LNCaP clone FGC (cell line): ENCODE measurements around the gene TMEM108.

Source experiments
- DNase-seq: peaks from one replicate; pipeline ENCODE4 v3.0.0-alpha.2; 2011; ENCODE audit warnings: low read depth
- H3K4me3 ChIP-seq: 2 replicates; pipeline ENCODE4 v1.5.1; 2011; ENCODE audit warnings: mild to moderate bottlenecking, low read depth, low read length, control low read depth
- TF ChIP-seq, protein P1 (sequence below): IDR thresholded peaks from 2 replicates; pipeline ENCODE4 v1.5.1; 2012; ENCODE audit warnings: mild to moderate bottlenecking; ENCODE audit not compliant: control insufficient read depth, insufficient read depth; ENCODE audit errors: extremely low read depth

The TMEM108 gene

DNA sequence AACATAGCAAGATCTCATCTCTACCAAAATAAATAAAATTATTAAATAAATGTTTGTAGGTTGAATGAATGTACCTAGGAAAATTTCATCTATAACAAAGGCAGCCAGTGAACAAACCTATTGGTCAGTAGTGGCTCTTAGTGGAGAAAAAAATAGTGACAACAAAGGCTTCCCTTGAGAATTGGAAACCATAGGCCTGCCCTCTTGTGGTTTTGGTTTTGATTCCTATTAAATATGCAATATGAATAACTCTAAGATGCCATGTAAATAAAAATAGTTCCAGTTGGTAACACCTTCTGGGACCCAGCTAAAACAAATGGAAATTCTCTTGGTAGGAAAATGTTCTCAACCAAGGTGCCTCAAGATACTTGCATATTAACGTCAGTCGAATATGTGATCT is 216.0 kb downstream of the TMEM108 start:
- no peak for DNase-seq
- no peak overlapping the region for H3K4me3 ChIP-seq
- TF ChIP-seq, protein P1, sequence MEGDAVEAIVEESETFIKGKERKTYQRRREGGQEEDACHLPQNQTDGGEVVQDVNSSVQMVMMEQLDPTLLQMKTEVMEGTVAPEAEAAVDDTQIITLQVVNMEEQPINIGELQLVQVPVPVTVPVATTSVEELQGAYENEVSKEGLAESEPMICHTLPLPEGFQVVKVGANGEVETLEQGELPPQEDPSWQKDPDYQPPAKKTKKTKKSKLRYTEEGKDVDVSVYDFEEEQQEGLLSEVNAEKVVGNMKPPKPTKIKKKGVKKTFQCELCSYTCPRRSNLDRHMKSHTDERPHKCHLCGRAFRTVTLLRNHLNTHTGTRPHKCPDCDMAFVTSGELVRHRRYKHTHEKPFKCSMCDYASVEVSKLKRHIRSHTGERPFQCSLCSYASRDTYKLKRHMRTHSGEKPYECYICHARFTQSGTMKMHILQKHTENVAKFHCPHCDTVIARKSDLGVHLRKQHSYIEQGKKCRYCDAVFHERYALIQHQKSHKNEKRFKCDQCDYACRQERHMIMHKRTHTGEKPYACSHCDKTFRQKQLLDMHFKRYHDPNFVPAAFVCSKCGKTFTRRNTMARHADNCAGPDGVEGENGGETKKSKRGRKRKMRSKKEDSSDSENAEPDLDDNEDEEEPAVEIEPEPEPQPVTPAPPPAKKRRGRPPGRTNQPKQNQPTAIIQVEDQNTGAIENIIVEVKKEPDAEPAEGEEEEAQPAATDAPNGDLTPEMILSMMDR, result no peak

DNA sequence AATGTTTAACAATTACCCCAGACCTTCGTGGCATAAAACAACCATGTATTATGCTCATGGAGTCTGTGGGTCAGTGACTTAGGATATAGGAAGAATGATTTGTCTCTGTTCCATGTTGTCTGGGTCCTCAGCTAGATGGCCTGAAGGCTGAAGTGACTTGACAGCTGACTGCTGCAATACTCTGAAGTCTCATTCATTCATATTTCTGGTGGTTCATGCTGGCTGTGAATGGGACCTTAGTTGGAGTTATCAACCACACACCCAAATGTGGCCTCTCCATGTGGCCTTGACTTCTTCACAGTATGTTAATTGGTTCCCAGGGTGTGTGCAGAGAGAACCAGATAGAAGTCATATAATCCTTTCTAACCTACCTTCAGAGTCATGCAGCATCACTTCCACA is 216.5 kb downstream of the TMEM108 start:
- TF ChIP-seq, protein P1, result no peak

DNA sequence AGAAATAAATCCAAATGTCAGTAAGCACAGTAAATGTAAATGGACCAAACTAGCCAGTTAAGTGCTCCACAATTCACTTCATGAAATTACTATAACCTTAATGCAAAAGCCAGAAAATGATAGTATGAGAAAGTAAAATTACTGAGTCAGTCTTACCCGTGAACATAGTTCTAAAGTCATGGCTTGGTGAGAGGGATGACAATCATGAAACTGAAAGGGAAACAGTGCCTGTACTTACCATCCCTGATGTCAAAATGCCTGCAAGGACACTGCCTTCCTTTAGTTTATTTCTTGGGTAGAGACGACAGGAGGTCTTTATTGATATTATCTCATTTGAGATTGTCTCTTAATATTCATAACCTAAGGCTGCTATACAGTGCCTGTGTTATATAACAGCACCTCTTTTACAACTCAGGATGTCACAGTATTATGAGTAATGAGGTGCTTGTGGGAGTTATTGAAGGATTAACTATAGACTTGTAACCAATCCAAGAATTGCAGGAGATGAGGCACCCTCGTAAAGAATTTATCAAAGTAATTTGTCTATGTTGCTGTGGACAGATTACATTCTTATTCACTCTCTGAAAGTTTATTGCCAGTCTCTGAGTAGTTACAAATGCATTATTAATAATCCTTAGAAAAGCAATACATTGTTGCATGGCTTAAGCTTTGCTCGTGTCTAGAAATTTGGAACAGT is 218.7 kb downstream of the TMEM108 start:
- TF ChIP-seq, protein P1, result no peak
- H3K4me3 ChIP-seq, result no peak overlapping the region
- no peak for DNase-seq

More for the DNA sequence above, 216.5 kb downstream of the TMEM108 start:
- no peak for DNase-seq
- no peak overlapping the region for H3K4me3 ChIP-seq

DNA sequence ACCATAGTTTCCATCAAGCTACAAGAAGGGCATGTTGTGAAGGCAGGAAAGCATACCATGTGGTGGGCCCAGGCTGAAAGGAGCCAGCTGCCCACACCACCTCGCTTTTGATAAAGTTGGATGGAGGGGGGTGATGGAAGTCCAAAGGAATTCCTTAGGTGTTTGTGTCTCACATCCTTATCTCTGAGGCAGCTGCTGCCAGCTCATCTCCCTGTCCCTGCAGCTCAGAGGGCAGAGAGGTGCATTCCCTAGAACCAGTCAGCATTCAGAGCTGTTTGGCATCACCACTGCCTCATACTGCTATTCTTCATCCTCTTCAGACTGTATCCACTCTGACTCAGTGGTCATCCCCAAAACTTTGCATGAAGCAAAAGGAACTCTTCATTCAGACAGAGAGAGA is 220.2 kb downstream of the TMEM108 start:
- no peak for DNase-seq
- TF ChIP-seq, protein P1, result no peak
- no peak overlapping the region for H3K4me3 ChIP-seq

DNA sequence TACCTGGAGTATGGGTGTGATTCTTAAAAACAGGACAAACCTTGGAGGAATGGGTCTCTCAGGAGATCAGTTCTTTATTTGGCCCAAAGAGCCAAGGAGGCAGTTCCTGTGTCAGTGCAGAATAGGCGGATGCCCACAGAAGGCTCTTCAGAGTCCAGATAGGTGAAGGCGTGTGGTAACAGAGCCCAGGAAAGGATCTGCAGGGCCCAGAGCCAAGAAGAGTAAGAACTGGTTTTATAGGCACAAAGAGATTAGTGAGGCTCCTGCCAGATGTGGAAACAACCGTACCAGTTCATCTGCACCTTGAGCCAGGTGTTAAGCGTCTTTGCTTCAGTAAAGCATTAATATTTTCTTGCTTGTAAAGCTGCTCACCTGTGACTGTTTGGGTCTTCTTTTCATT is 221.6 kb downstream of the TMEM108 start:
- TF ChIP-seq, protein P1, result no peak
- no peak overlapping the region for H3K4me3 ChIP-seq
- DNase-seq, result peak; percentile 22

DNA sequence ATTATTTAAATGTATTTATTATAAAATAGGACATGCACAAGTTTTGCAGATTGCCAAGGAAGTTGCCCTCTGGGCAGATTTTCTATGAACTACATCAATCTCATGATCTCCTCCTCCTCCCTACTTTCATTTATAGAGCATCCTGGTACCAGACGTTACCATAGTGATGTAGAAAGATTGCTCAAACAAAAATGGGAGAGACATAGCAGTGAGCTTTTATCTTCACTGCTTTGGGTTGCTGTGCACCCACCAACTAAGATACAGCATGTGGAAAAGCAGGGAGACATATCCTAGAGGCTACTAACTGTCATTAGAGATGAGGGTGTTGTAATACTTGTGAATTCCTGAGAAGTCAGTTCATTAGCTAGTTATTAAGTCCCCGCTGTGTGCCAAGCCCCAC is 224.1 kb downstream of the TMEM108 start:
- no peak for DNase-seq
- no peak overlapping the region for H3K4me3 ChIP-seq
- TF ChIP-seq, protein P1, result no peak

DNA sequence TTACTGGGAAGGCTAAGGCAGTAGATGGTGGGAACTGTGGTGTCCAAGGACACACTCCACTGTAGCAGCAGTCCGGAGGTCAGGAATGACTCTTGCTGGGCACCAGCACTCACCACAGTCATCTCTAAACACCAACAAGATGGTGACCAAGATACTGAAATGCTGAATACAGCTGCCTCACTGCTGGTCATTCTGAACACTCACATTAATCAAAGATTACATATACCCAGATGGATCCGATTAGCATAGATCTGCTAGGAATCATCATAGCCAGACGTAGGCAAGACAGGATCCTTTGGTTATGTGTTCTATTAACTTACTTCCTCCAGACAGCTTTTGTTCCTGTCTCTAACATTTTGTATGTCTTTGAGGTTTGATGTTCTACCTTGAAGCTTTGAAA is 226.7 kb downstream of the TMEM108 start:
- no peak for DNase-seq
- H3K4me3 ChIP-seq, result no peak overlapping the region
- TF ChIP-seq, protein P1, result no peak
